Upper lobe of left lung (tissue), 4 donors: ENCODE data around the gene TFAP2B.

Experiments
- CTCF ChIP-seq, 6 experiments: fragments of 450-650 bp in 4 of 6; fragments of 200-600 bp in 2 of 6; sonication (generic) in 2 of 6; IDR thresholded peaks; one replicate each; pipeline ENCODE4 v1.5.1; 2016 to 2019; ENCODE audit warnings: antibody characterized with exemption in 6 of 6
- EP300 ChIP-seq, 4 donors: sonication (generic); formaldehyde crosslinking; IDR thresholded peaks; one replicate each; pipeline ENCODE4 v1.5.1; 2017; ENCODE audit warnings: antibody characterized with exemption in 4 of 4, control low read depth in 2 of 4
- POLR2A ChIP-seq, 4 donors: fragments of 450-650 bp; IDR thresholded peaks; one replicate each; pipeline ENCODE4 v1.5.1; 2016 to 2017; ENCODE audit warnings: antibody characterized with exemption in 4 of 4, mild to moderate bottlenecking in 2 of 4

- TF ChIP-seq CTCF (IDR thresholded peaks at IDR 0.05): no peak
- no peak for TF ChIP-seq POLR2A (IDR thresholded peaks at IDR 0.05)
- TF ChIP-seq EP300 (IDR thresholded peaks at IDR 0.05): no peak
Measured at GRCh38 chr6:50862176-50862575, 43.5 kb downstream of the TFAP2B start.
